KMS-11 (cell line): ENCODE results near the gene NDFIP1.

Experiments used
- H2AFZ ChIP-seq: fragments of 200-600 bp; sonication (generic); 2 replicates; pipeline ENCODE4 v1.6.1; 2016; ENCODE audit warnings: antibody characterized with exemption, mixed run types, low read depth
- H3K27ac ChIP-seq: fragments of 200-600 bp; sonication (generic); 2 replicates; pipeline ENCODE4 v1.6.1; 2016; ENCODE audit warnings: mild to moderate bottlenecking, mixed run types
- H3K27me3 ChIP-seq: fragments of 200-600 bp; sonication (generic); 2 replicates; pipeline ENCODE4 v1.6.1; 2017; ENCODE audit warnings: mild to moderate bottlenecking, low read depth, mixed run types, moderate library complexity; ENCODE audit not compliant: insufficient read depth
- H3K36me3 ChIP-seq: fragments of 200-600 bp; sonication (generic); 2 replicates; pipeline ENCODE4 v1.6.1; 2017; ENCODE audit warnings: mild to moderate bottlenecking, mixed run types; ENCODE audit not compliant: insufficient read depth
- H3K4me1 ChIP-seq: fragments of 200-600 bp; sonication (generic); 2 replicates; pipeline ENCODE4 v1.6.1; 2016; ENCODE audit warnings: mild to moderate bottlenecking, low read depth, mixed run types; ENCODE audit not compliant: poor library complexity, severe bottlenecking
- H3K4me2 ChIP-seq: fragments of 200-600 bp; sonication (generic); 2 replicates; pipeline ENCODE4 v1.7.0; 2016; ENCODE audit warnings: mild to moderate bottlenecking, mixed run types
- H3K4me3 ChIP-seq: fragments of 200-600 bp; sonication (generic); IDR thresholded peaks from 2 replicates; pipeline ENCODE4 v1.6.1; 2017; ENCODE audit warnings: low read depth, low read length, mixed read lengths; ENCODE audit not compliant: insufficient read depth
- H3K79me2 ChIP-seq: fragments of 200-600 bp; sonication (generic); 2 replicates; pipeline ENCODE4 v1.6.1; 2016; ENCODE audit warnings: low read depth, mixed run types; ENCODE audit not compliant: insufficient read depth
- H3K9ac ChIP-seq: fragments of 200-600 bp; sonication (generic); 2 replicates; pipeline ENCODE4 v1.6.1; 2016; ENCODE audit warnings: mild to moderate bottlenecking, mixed run types
- H4K20me1 ChIP-seq: fragments of 200-600 bp; sonication (generic); 2 replicates; pipeline ENCODE4 v1.6.1; 2016; ENCODE audit warnings: mild to moderate bottlenecking, mixed run types; ENCODE audit not compliant: insufficient read depth
- TF ChIP-seq, protein P1 (sequence below): fragments of 200-600 bp; sonication (generic); conservative IDR thresholded peaks from 2 replicates; pipeline ENCODE4 v1.6.1; 2017; ENCODE audit warnings: low read depth, mild to moderate bottlenecking, antibody characterized with exemption, low read length, moderate library complexity, mixed read lengths

NDFIP1 gene

DNA sequence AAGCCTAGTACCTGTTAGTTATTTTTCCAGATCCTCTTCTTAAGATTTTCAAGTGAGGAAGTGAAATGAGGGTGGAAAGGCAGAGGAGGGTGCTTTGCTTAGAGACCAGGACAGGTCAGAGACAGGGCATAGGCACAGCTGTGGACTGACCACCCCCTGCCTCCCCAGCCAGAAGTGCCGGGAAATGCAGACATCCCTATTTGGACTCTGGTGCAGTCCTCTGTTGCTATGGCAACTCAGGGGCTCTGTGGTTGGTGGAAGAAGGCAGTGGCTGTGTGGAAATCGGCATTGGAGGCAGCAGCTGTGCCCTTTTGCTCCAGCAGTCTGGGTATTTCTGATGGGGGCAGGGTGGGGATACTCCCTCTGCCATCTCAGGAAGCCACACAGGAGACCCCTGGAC, 43.3 kb upstream of the NDFIP1 start:
- H3K9ac ChIP-seq, result no peak overlapping the region
- no peaks in the 10 kb centered on the region for H3K27me3 ChIP-seq
- no peaks in the 10 kb centered on the region for H3K36me3 ChIP-seq
- no peak overlapping the region for H3K27ac ChIP-seq
- H2AFZ ChIP-seq, result no peak overlapping the region
- H3K4me3 ChIP-seq, result no peak overlapping the region
- TF ChIP-seq, protein P1, sequence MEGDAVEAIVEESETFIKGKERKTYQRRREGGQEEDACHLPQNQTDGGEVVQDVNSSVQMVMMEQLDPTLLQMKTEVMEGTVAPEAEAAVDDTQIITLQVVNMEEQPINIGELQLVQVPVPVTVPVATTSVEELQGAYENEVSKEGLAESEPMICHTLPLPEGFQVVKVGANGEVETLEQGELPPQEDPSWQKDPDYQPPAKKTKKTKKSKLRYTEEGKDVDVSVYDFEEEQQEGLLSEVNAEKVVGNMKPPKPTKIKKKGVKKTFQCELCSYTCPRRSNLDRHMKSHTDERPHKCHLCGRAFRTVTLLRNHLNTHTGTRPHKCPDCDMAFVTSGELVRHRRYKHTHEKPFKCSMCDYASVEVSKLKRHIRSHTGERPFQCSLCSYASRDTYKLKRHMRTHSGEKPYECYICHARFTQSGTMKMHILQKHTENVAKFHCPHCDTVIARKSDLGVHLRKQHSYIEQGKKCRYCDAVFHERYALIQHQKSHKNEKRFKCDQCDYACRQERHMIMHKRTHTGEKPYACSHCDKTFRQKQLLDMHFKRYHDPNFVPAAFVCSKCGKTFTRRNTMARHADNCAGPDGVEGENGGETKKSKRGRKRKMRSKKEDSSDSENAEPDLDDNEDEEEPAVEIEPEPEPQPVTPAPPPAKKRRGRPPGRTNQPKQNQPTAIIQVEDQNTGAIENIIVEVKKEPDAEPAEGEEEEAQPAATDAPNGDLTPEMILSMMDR, result no peak
- H3K4me1 ChIP-seq, result no peaks in the 10 kb centered on the region
- H3K79me2 ChIP-seq, result no peaks in the 10 kb centered on the region
- no peak overlapping the region for H3K4me2 ChIP-seq
- no peaks in the 10 kb centered on the region for H4K20me1 ChIP-seq

DNA sequence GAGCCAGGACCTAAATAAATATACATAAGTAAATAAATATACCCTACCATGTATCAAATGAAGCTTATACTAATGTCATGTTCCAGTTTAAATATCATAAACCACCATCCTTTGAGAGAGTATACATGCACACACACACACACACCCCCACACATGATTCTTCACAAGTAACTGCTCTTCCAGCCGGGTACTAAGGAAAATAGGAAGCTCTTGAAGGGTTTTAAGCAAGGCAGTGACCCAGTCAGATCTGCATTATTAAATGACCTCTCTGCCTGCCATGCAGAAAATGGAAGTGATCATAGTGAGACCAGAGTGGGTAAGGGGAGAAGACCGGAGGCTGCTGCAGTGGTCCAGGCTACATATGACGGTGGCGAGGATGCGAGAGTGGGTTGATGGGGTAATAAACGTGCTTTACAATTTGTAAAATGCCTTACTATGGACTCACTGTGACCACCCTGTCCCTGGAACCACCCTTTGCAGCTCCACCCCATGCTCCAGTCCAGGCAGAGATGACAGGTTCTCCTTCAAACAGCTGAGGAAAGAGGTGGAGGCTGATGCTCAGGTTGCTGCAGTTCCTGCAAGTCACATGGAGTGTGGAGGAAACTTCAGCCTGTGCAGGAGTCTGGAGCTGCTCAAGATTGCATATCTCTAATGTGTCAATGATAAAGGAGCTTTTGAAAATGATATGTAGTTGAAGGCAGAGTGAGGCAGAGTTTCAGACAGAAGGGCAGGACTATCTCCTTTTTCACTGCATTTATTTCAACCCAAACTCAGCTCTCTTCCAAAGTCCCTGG, 38.8 kb upstream of the NDFIP1 start:
- no peak overlapping the region for H3K27ac ChIP-seq
- H3K9ac ChIP-seq, result no peak overlapping the region
- no peaks in the 10 kb centered on the region for H4K20me1 ChIP-seq
- no peaks in the 10 kb centered on the region for H3K36me3 ChIP-seq
- no peak overlapping the region for H3K4me3 ChIP-seq
- no peaks in the 10 kb centered on the region for H3K27me3 ChIP-seq
- H2AFZ ChIP-seq, result no peak overlapping the region
- no peaks in the 10 kb centered on the region for H3K79me2 ChIP-seq
- TF ChIP-seq, protein P1, result no peak
- no peaks in the 10 kb centered on the region for H3K4me1 ChIP-seq
- H3K4me2 ChIP-seq, result no peak overlapping the region

DNA sequence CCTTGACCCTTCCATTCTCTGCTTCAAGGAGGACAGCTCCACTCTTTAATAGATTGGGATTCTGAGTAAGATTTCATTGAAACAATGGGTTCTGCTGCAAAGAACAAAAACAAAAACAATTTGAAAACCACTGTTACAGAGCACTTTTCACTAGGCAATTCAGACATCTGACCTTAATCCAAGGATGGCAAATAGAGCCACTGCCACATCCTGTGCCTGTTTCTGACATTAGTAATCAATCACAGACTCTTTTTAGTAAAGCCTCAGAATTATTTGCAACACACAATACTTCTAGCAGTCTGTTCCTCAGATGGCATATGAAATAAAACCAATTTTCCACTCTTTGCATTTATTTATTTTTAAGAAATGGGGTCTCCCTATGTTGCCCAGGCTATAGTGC, 37.8 kb upstream of the NDFIP1 start:
- Histone ChIP-seq H3K4me2 (no peak overlapping the region), H3K9ac (no peak overlapping the region), H3K27me3 (no peaks in the 10 kb centered on the region), H3K4me1 (no peaks in the 10 kb centered on the region), H2AFZ (no peak overlapping the region), H4K20me1 (no peaks in the 10 kb centered on the region), H3K27ac (no peak overlapping the region), H3K36me3 (no peaks in the 10 kb centered on the region), H3K4me3 (no peak overlapping the region), H3K79me2 (no peaks in the 10 kb centered on the region)
- TF ChIP-seq, protein P1, result no peak

DNA sequence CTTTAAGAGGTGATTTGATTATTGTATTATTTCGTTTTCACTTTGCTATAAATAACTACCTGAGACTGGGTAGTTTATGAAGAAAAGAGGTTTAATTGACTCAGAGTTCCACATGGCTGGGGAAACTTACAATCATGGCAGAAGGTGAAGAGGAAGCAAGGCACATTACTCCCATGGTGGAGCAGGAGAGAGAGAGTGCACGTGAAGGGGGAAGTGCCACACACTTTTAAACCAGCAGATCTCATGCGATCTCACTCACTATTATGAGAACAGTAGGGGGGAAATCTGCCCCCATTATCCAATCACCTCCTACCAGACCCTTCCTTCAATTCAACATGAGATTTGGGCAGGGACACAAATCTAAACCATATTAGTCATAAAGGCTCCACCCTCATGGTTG, 36.1 kb upstream of the NDFIP1 start:
- Histone ChIP-seq H4K20me1 (no peaks in the 10 kb centered on the region), H2AFZ (no peak overlapping the region), H3K4me3 (no peak overlapping the region), H3K79me2 (no peaks in the 10 kb centered on the region), H3K9ac (no peak overlapping the region), H3K4me1 (no peaks in the 10 kb centered on the region), H3K4me2 (no peak overlapping the region), H3K27ac (no peak overlapping the region), H3K27me3 (no peaks in the 10 kb centered on the region), H3K36me3 (no peaks in the 10 kb centered on the region)
- TF ChIP-seq, protein P1, result no peak
